CD8-positive, alpha-beta memory T cell (primary cell): ENCODE data around the gene HAGHL. TPM values are rescaled to one million over a fixed set of nuclear protein-coding genes. Genes with fewer than 3 reads are reported as not detected.
A peak's percentile ranks its signal among the peaks of the same experiment; 100 is the strongest.

Source experiments
- CTCF ChIA-PET: fragments of 350-600 bp; sonication (Branson Sonifier 250); formaldehyde crosslinking; loops from one replicate; lab custom pipeline; 2021; ENCODE audit warnings: antibody characterized with exemption; lab: Charles Lee
- POLR2A ChIA-PET: fragments of 350-600 bp; sonication (Branson Sonifier 250); formaldehyde crosslinking; loops from one replicate; lab custom pipeline; 2021; ENCODE audit warnings: antibody characterized with exemption; lab: Charles Lee
- DNase-seq, 5 donors: peaks; one replicate each; pipeline versions ENCODE4 v3.0.0 to v3.0.0-alpha.2; 2020 to 2022; ENCODE audit warnings: mixed read lengths in 1 of 5
- H3K27ac ChIP-seq: one replicate; pipeline ENCODE4 v1.7.0; 2013; ENCODE audit warnings: low read depth, mild to moderate bottlenecking, low read length, moderate library complexity
- H3K27me3 ChIP-seq: 2 replicates; pipeline ENCODE4 v1.7.0; 2013; ENCODE audit warnings: low read length, mild to moderate bottlenecking; ENCODE audit not compliant: insufficient read depth, poor library complexity, severe bottlenecking
- H3K36me3 ChIP-seq: 2 replicates; pipeline ENCODE4 v1.7.0; 2013; ENCODE audit warnings: mild to moderate bottlenecking, low read length, moderate library complexity; ENCODE audit not compliant: insufficient read depth
- H3K4me1 ChIP-seq: 2 replicates; pipeline ENCODE4 v1.7.0; 2013; ENCODE audit warnings: mild to moderate bottlenecking, low read length, moderate library complexity; ENCODE audit not compliant: insufficient read depth
- H3K4me3 ChIP-seq: 2 replicates; pipeline ENCODE4 v1.7.0; 2013; ENCODE audit warnings: mild to moderate bottlenecking, low read length
- H3K9me3 ChIP-seq: 2 replicates; pipeline ENCODE4 v1.7.0; 2013; ENCODE audit warnings: mild to moderate bottlenecking, low read length
- H3K27ac Mint-ChIP-seq, 8 donors: one replicate each; pipeline ENCODE4 v1.8.0; 2020 to 2021; ENCODE audit warnings: mixed read lengths in 8 of 8, mild to moderate bottlenecking in 6 of 8, inconsistent platforms in 3 of 8, moderate library complexity in 3 of 8
- H3K27me3 Mint-ChIP-seq, 2 donors: one replicate each; pipeline ENCODE4 v1.8.0; 2020 to 2021; ENCODE audit warnings: mixed read lengths in 2 of 2, mild to moderate bottlenecking in 1 of 2, moderate library complexity in 1 of 2
- H3K36me3 Mint-ChIP-seq, 3 donors: one replicate each; pipeline ENCODE4 v1.8.0; 2020 to 2021; ENCODE audit warnings: mixed read lengths in 3 of 3, inconsistent platforms in 1 of 3, mild to moderate bottlenecking in 1 of 3
- H3K4me1 Mint-ChIP-seq, 3 donors: one replicate each; pipeline ENCODE4 v1.8.0; 2020 to 2021; ENCODE audit warnings: mixed read lengths in 3 of 3, inconsistent platforms in 1 of 3, mild to moderate bottlenecking in 1 of 3
- H3K4me3 Mint-ChIP-seq, 7 donors: one replicate each; pipeline ENCODE4 v1.8.0; 2020 to 2021; ENCODE audit warnings: mixed read lengths in 7 of 7, mild to moderate bottlenecking in 6 of 7, moderate library complexity in 4 of 7, inconsistent platforms in 2 of 7
- H3K9me3 Mint-ChIP-seq, 5 donors: one replicate each; pipeline ENCODE4 v1.8.0; 2020 to 2022; ENCODE audit warnings: mixed read lengths in 5 of 5, mild to moderate bottlenecking in 3 of 5, moderate library complexity in 2 of 5, inconsistent platforms in 1 of 5
- polyA plus RNA-seq: library from polyadenylated mRNA; unstranded; fragments of 300-500 nt; fragmentation: Illumina TruSeq; gene quantifications from one replicate; pipeline ENCODE4 v1.2.3, GENCODE V29; 2021
- total RNA-seq, 2 experiments: library from RNA; stranded (reverse); gene quantifications; one replicate each; pipeline ENCODE4 v1.2.3, GENCODE V29; 2021

Gene HAGHL, protein sequence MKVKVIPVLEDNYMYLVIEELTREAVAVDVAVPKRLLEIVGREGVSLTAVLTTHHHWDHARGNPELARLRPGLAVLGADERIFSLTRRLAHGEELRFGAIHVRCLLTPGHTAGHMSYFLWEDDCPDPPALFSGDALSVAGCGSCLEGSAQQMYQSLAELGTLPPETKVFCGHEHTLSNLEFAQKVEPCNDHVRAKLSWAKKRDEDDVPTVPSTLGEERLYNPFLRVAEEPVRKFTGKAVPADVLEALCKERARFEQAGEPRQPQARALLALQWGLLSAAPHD
- total RNA-seq (10 to 100 TPM; 31.5 to 35.6 TPM), polyA plus RNA-seq (10.7 TPM)

- Histone ChIP-seq H3K27ac (peak within 1 kb of the TSS; percentile 73), H3K27me3 (no peaks in the 10 kb centered on the region), H3K36me3 (no peaks in the 10 kb centered on the region), H3K4me3 (peak within 1 kb of the TSS; percentile 69), H3K4me1 (peaks cover 15% of the 10 kb centered on the region), H3K9me3 (no peaks in the 10 kb centered on the region)
- Mint-ChIP-seq H3K4me3 (peak within 1 kb of the TSS; percentile 64 to 87 (median 69)), H3K27me3 (no peaks in the 10 kb centered on the region), H3K27ac (peak within 1 kb of the TSS; percentile 12 to 86 (median 64)), H3K9me3 (no peaks in the 10 kb centered on the region), H3K36me3 (no peaks in the 10 kb centered on the region), H3K4me1 (peaks cover 0 to 28% (median 3%) of the 10 kb centered on the region in 3 donors)
- DNase-seq = peak; percentile 64 to 81 (median 68)
- POLR2A ChIA-PET = interaction anchor here (0.5 to 5.4 kb wide), 7 partner anchors 11 to 746 kb away, joined by 3 to 53 read pairs (median 3); partner anchors contain the start of genes CIAO3, METRN, STUB1 and WDR24
- CTCF ChIA-PET = interaction anchor here (0.8 to 22.8 kb wide), 5 partner anchors 9 to 59 kb away, joined by 8 to 332 read pairs (median 59); partner anchors contain the start of genes ANTKMT, CCDC78, CIAO3 and HAGHL
Observed at GRCh38 chr16:726438-727290, at the start of gene HAGHL, which contains the start of gene CCDC78. TSS of gene HAGHL (plus strand) at chr16:727106. CDS start at chr16:727510, 404 bp downstream. TSS of gene CCDC78 (minus strand) at chr16:726443. CDS start at chr16:726367, 76 bp downstream.

GRCh38 chr16:677316-678190 lies 49.4 kb upstream of the HAGHL start:
- no peaks in the 10 kb centered on the region for H3K9me3 ChIP-seq
- peaks cover 8% of the 10 kb centered on the region for H3K36me3 ChIP-seq
- H3K4me1 Mint-ChIP-seq = peaks cover 13 to 37% (median 17%) of the 10 kb centered on the region in 3 donors
- no peaks in the 10 kb centered on the region for H3K9me3 Mint-ChIP-seq
- H3K36me3 Mint-ChIP-seq = peaks cover 0 to 31% (median 2%) of the 10 kb centered on the region in 3 donors
- H3K27ac Mint-ChIP-seq = no peak overlapping the region
- H3K27me3 ChIP-seq = no peaks in the 10 kb centered on the region
- no peak overlapping the region for H3K27ac ChIP-seq
- DNase-seq = no peak
- ChIA-PET POLR2A (interaction anchor here (1.2 kb wide), 1 partner anchor 9 kb away, joined by 4 read pairs; no protein-coding TSS in a partner anchor), CTCF (no interaction called here)
- no peak overlapping the region for H3K4me3 Mint-ChIP-seq
- no peak overlapping the region for H3K4me3 ChIP-seq
- H3K4me1 ChIP-seq = peaks cover 24% of the 10 kb centered on the region
- peaks cover 0 to 6% of the 10 kb centered on the region in 2 donors for H3K27me3 Mint-ChIP-seq

DNA sequence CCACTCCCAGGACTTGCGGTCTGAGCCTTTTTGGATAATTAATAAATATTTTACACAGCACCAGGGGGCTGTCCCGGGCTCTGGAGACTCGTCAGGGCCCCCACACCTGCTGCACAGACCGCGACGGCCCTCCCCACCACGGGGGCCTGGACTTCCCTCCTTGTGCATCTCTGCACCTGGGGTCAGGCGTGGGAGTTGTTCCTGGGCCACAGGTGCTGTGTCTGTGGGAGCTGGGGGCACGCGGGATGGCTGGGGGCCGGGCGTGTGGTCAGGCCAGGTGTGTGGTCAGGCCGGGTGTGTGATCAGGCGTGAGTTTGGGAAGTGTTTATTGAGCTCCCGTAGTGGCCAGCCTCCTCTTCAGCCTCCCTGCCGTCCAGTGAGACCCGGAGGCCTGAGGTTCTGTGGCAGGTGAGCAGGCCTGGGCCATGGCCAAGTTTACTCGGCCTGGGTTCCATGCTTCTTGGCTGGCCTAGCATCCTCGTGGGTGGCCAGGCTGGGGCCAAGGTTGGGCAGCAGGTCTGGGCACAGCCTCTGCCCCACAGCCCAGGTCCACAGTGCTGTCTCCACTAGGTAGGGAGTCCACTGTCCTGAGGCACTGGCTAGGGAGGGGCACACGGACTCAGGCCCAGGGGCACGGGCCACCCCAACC lies 48.6 kb upstream of the HAGHL start:
- CTCF ChIA-PET = interaction anchor here (1.3 kb wide), 1 partner anchor 11 kb away, joined by 7 read pairs; the partner anchor contains the start of gene RHOT2
- POLR2A ChIA-PET = interaction anchor here (1.1 to 1.2 kb wide), 2 partner anchors 9 to 17 kb away, joined by 4 to 5 read pairs; no protein-coding TSS in a partner anchor
- Histone ChIP-seq H3K27me3 (no peaks in the 10 kb centered on the region), H3K9me3 (no peaks in the 10 kb centered on the region), H3K4me3 (no peak overlapping the region), H3K4me1 (peaks cover 28% of the 10 kb centered on the region), H3K36me3 (peaks cover 8% of the 10 kb centered on the region), H3K27ac (no peak overlapping the region)
- Mint-ChIP-seq H3K36me3 (peaks cover 0 to 28% (median 3%) of the 10 kb centered on the region in 3 donors), H3K27ac (peak overlapping the region in 1 of 8 donors; percentile 79), H3K27me3 (peaks cover 0 to 6% of the 10 kb centered on the region in 2 donors), H3K4me1 (peaks cover 13 to 45% (median 20%) of the 10 kb centered on the region in 3 donors), H3K4me3 (peak overlapping the region in 2 of 7 donors; percentile 35 to 92), H3K9me3 (no peaks in the 10 kb centered on the region)
- no peak for DNase-seq

GRCh38 chr16:678858-679813 lies 47.8 kb upstream of the HAGHL start:
- Histone ChIP-seq H3K4me3 (peak overlapping the region; percentile 51), H3K4me1 (peaks cover 32% of the 10 kb centered on the region), H3K9me3 (no peaks in the 10 kb centered on the region), H3K27me3 (no peaks in the 10 kb centered on the region), H3K27ac (peak overlapping the region; percentile 24), H3K36me3 (peaks cover 8% of the 10 kb centered on the region)
- Mint-ChIP-seq H3K27me3 (peaks cover 0 to 6% of the 10 kb centered on the region in 2 donors), H3K27ac (peak overlapping the region in 7 of 8 donors; percentile 66 to 86 (median 79)), H3K4me1 (peaks cover 13 to 50% (median 20%) of the 10 kb centered on the region in 3 donors), H3K9me3 (no peaks in the 10 kb centered on the region), H3K36me3 (peaks cover 0 to 30% (median 3%) of the 10 kb centered on the region in 3 donors), H3K4me3 (peak overlapping the region; percentile 80 to 92 (median 81))
- peak; percentile 52 to 74 (median 56) for DNase-seq
- ChIA-PET CTCF (interaction anchor here (0.6 to 1.3 kb wide), 3 partner anchors 12 to 43 kb away, joined by 3 to 7 read pairs (median 4); partner anchors contain the start of genes METTL26 and RHOT2), POLR2A (interaction anchor here (1.1 to 1.9 kb wide), 3 partner anchors 10 to 43 kb away, joined by 4 to 7 read pairs (median 5); partner anchors contain the start of gene METTL26)

GRCh38 chr16:679814-680624 lies 46.9 kb upstream of the HAGHL start, which contains the start of gene STUB1:
TSS of gene STUB1 (plus strand) at chr16:680410. CDS start at chr16:680526, 116 bp downstream.
- peaks cover 8% of the 10 kb centered on the region for H3K36me3 ChIP-seq
- H3K4me3 ChIP-seq = peak within 1 kb of the TSS; percentile 67
- no peaks in the 10 kb centered on the region for H3K9me3 ChIP-seq
- Mint-ChIP-seq H3K9me3 (no peaks in the 10 kb centered on the region), H3K36me3 (peaks cover 0 to 31% (median 3%) of the 10 kb centered on the region in 3 donors), H3K27ac (peak within 1 kb of the TSS; percentile 50 to 94 (median 82)), H3K4me1 (peaks cover 13 to 52% (median 20%) of the 10 kb centered on the region in 3 donors), H3K4me3 (peak within 1 kb of the TSS; percentile 80 to 91 (median 82)), H3K27me3 (peaks cover 0 to 2% of the 10 kb centered on the region in 2 donors)
- H3K27ac ChIP-seq = peak within 1 kb of the TSS; percentile 72
- H3K27me3 ChIP-seq = no peaks in the 10 kb centered on the region
- DNase-seq = peak; percentile 81 to 91 (median 85)
- ChIA-PET POLR2A (interaction anchor here (0.9 to 1.9 kb wide), 7 partner anchors 10 to 108 kb away, joined by 3 to 15 read pairs (median 5); partner anchors contain the start of genes HAGHL, METTL26, RHOT2 and RPUSD1), CTCF (interaction anchor here (0.8 to 1.8 kb wide), 5 partner anchors 10 to 31 kb away, joined by 3 to 8 read pairs (median 3); partner anchors contain the start of genes RHOT2, WDR24 and WDR90)
- peaks cover 32% of the 10 kb centered on the region for H3K4me1 ChIP-seq
